HT1080 (cell line): Measurements from ENCODE around the gene KLRC3. TPM values are rescaled to one million over a fixed set of nuclear protein-coding genes. Genes with fewer than 3 reads are reported as not detected.
"Not testable (repeated sequence)": the region's sequence is repeated elsewhere in the genome, so short reads cannot be mapped to it uniquely, and the experiment has no call there.

ENCODE experiments used
- DNase-seq: peaks from one replicate; pipeline ENCODE4 v3.0.0-alpha.2; 2015; ENCODE audit warnings: low read depth
- polyA plus RNA-seq, 2 experiments: library from polyadenylated mRNA; depleted of rRNA; stranded (reverse); fragments of >200 nt; gene quantifications; 2 replicates each; pipeline ENCODE4 v1.2.3, GENCODE V29; 2015
- total RNA-seq: library from RNA; depleted of rRNA; stranded (reverse); fragments of >200 nt; shearing (Covaris generic); gene quantifications from 2 replicates; pipeline ENCODE4 v1.2.3, GENCODE V29; 2014; rRNA removed

Gene KLRC3
- total RNA-seq: not detected in 2 replicates
- not detected in 2 replicates for polyA plus RNA-seq (2015; cell fraction: cytosol; rRNA removed)
- not detected in 2 replicates for polyA plus RNA-seq (2015; cell fraction: nucleus; rRNA removed)

- peak; percentile 75 for DNase-seq
Measured at GRCh38 chr12:10420334-10420733, at the start of gene KLRC3. Gene KLRC3 (minus strand): TSS chr12:10420595. CDS start chr12:10420550, 45 bp downstream.

DNA sequence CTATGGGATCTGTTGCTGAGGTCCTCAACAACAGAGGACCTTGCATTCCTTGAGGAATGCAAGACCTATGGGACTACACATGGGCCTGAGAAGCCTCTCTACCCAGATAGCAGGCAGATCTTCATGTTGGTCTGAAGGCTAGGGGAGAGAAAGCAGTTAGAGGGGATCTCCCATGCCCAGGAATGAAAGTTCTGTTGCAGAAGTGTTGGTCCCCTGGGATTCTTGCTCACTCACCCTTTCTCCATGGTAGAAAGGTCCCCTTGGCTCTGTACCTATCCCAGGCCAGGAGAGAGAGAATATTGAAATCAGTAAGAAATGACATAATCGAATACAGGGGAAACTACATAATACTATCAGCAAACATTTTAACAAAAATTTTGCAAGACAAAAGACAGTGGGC lies 49.3 kb upstream of the KLRC3 start:
- no peak for DNase-seq

DNA sequence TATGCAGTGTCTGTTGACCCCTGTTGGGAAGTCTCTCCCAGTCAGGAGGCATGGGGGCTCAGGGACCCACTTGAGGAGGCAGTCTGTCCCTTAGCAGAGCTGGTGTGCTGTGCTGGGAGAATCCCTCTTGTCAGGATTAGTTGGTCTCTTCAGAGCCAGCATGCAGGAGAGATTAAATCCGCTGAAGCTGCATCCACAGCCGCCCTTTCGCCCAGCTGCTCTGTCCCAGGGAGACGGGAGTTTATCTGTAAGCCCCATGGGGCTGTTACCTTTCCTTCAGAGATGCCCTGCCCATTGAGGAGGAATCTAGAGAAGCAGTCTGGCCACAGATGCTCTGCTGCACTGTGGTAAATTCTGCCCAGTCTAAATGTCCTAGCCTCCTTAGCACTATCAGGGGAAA lies 45.9 kb upstream of the KLRC3 start:
- DNase-seq: no peak

DNA sequence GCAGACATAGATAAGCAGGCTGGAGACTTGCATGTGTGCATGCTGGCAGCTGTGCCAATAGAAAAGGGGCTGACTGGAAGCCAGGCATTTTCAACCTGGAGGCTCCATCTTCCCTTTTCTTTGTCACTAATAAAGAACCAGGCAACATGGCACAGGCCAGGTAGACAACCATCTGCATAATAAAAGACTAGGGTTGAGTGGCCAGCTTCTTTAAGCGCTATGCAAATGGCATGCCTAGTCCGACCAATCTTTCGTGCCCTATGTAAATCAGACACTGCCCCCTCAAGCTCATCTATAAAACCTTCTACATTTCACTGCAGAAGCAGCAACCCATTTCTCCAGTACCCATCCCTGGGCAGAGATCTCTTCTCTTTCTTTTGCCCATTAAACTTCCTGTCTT lies 37.4 kb upstream of the KLRC3 start:
- no peak for DNase-seq

- no peak for DNase-seq
Measured at GRCh38 chr12:10456856-10457255, 36.5 kb upstream of the KLRC3 start.

- DNase-seq: no peak
Measured at GRCh38 chr12:10455766-10456165, 35.4 kb upstream of the KLRC3 start.

GRCh38 chr12:10454531-10454930 lies 34.1 kb upstream of the KLRC3 start:
- peak; percentile 6 for DNase-seq

DNA sequence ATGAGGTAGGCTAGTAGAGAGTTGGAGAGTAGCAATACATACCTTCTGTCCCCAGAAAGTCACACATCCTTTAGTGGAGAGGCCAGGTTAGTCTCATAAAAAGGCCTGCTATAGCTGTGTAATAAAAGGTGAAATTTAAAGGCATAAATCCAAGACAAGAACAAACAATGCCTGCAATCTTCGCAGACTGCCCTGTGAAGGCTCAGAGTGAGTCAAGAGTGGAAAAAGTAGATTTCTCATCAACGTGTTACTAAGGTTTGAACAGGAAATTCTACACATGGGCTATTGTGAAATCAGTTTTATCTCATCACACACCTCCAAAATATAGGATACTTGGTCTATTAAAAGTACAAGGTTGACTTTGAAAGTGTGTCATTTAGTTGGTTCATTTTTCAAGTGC lies 32.8 kb upstream of the KLRC3 start, which contains the start of gene KLRC1:
KLRC1 (minus strand) TSS at position 222 of the 400 bp plus-strand sequence. CDS start 2,221 bp downstream, outside the sequence.
- peak; percentile 45 for DNase-seq

- no peak for DNase-seq
Measured at GRCh38 chr12:10448236-10448635, 27.8 kb upstream of the KLRC3 start.

DNA sequence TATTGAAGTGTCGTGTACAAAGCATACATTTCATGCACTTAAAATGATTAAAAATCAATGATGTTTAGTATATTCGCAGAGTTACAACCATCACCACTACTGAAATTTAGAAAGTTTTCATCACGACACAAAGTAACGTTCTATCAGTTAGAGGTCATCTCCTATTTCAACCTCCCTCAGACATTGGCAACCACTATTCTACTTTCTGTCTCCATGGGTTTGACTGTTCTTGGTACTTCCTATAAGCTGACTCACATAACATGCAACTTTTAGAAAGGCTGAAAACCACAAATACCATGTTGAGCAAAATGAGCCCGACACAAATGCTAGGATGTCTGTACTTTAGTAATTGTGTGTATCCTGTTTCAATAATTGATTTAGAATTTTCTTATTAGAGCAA lies 25.7 kb upstream of the KLRC3 start:
- DNase-seq: peak; percentile 41

GRCh38 chr12:10441144-10441543 lies 20.7 kb upstream of the KLRC3 start:
- DNase-seq: not testable (repeated sequence)

DNA sequence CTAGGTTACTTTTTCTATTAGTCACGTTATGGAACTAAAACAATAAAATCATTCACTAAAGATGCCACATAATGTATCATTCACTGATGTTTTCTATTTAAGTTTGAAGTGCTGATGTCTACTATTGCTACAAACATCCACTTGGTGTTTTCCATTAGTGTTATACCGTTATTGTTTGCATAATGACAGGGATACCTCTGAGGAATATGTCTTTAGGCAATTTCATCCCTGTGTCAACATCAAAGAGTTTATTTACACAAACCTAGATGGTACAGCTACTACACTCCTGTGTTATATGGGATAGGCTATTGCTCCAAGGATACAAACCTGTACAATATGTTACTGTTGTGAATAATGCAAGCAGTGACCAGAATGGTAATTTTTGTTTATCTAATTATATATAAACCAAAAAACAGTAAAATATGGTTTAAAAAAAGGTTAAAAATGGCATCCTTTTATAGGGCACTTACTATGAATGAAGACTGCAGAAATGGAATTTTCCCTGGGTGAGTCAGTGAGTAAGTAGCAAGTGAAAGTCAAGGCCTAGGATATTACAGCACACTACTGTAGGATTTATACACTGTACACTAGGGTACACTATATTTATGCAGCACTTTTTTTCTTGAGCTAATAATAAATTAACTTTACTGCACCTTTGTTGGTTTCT lies 19.3 kb upstream of the KLRC3 start:
- DNase-seq: peak; percentile 36

DNA sequence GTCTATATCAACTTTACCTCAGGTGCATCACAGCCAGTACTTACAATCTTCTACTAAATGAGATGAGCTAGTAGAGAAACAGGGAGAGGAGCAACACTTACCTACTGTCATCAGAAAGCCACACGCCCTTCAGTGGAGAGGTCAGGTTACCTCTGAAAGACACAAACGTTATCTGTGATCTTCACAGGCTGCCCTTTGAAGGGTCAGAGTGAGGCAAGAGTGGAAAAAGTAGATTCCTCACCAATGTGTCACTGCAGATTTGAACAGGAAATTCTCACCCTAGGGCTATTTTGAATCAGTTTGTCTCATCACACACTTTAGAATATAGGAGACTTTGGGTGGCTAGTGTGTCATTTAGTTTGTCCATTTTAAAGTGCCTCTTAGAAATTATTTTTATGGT lies 17.2 kb upstream of the KLRC3 start:
- DNase-seq: not testable (repeated sequence)

DNA sequence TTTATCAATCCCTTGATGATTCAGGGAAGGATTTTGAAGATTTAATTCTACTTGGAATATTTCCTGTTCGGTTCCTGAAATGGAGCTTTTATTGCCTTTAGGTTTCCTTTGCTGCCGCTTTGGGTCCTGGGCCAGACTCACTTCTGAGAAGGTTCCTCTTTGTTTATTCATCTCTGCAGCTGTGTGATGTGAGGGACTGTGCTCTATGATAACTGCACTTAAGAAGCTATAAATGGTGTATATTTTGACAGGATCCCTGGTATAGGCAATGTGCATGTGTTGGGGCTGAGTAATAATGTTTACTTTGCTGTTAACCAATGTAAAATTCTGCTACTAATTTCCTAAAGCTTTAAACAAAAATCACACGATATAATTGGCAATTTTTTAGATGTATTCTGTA lies 15.4 kb upstream of the KLRC3 start, which contains the start of gene KLRC2:
KLRC2 (minus strand) TSS at position 195 of the 400 bp plus-strand sequence; CDS start at position 171, 24 bp downstream.
- DNase-seq: peak; percentile 82

DNA sequence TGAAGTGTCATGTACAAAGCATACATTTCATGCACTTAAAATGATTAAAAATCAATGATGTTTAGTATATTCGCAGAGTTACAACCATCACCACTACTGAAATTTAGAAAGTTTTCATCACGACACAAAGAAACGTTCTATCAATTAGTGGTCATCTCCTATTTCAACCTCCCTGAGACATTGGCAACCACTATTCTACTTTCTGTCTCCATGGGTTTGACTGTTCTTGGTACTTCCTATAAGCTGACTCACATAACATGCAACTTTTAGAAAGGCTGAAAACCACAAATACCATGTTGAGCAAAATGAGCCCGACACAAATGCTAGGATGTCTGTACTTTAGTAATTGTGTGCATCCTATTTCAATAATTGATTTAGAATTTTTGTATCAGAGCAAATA lies 10.2 kb upstream of the KLRC3 start:
- peak; percentile 50 for DNase-seq

GRCh38 chr12:10425938-10426337 lies 5.5 kb upstream of the KLRC3 start:
- not testable (repeated sequence) for DNase-seq

DNA sequence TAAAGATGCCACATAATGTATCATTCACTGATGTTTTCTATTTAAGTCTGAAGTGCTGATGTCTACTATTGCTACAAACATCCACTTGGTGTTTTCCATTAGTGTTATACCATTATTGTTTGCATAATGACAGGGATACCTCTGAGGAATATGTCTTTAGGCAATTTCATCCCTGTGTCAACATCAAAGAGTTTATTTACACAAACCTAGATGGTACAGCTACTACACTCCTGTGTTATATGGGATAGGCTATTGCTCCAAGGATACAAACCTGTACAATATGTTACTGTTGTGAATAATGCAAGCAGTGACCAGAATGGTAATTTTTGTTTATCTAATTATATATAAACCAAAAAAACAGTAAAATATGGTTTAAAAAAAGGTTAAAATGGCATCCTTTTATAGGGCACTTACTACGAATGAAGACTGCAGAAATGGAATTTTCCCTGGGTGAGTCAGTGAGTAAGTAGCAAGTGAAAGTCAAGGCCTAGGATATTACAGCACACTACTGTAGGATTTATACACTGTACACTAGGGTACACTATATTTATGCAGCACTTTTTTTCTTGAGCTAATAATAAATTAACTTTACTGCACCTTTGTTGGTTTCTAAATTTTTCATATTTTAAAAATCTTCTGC lies 4.0 kb upstream of the KLRC3 start:
- peak; percentile 11 for DNase-seq

DNA sequence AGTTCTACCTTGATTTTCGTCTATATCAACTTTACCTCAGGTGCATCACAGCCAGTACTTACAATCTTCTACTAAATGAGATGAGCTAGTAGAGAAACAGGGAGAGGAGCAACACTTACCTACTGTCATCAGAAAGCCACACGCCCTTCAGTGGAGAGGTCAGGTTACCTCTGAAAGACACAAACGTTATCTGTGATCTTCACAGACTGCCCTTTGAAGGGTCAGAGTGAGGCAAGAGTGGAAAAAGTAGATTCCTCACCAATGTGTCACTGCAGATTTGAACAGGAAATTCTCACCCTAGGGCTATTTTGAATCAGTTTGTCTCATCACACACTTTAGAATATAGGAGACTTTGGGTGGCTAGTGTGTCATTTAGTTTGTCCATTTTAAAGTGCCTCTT lies 1.8 kb upstream of the KLRC3 start:
- DNase-seq: not testable (repeated sequence)

GRCh38 chr12:10409392-10409791 lies 11.0 kb downstream of the KLRC3 start, which contains the start of gene KLRC4:
Gene KLRC4 (minus strand): TSS chr12:10409757. CDS start chr12:10409575, 182 bp downstream.
- peak; percentile 6 for DNase-seq

GRCh38 chr12:10408842-10409241 lies 11.6 kb downstream of the KLRC3 start:
- DNase-seq: no peak

DNA sequence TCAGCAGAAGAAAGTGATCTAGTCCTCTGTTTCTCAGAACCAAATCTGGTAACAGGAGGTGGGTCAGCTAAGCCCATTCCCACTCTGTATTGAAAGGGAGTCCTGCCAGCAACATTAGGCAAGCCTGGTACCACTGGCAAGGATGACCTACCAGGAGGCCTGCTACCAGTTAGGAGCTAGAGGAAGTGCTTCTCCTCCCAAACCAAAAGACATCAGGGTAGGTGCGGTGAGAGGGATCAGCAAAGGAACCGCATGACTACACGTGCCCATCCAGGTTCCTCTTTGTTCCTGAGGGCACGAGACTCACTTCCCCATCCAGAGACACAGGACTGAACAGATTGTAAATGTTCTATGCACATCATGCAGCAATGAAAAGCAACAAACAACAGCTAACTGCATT lies 13.7 kb downstream of the KLRC3 start:
- DNase-seq: no peak

DNA sequence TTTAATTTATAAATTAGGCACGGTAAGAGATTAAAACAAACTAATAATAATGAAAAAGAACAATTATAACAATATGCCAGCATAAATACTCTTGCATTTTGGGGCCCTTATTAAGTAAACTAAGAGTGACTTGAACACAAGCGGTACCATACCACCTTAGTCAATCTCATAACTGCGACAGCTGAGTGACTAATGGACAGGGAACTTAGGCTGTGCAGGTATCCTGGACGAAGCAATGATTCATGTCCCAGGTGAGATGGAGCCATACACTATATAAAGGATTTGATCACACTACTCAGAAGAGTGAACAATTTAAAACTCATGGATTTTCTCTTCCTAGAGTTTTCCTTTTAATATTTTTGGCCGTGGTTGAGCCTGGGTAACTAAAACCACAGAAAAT lies 15.1 kb downstream of the KLRC3 start:
- no peak for DNase-seq
